ENCODE results near the gene DMTF1. TPM values are rescaled to one million over a fixed set of nuclear protein-coding genes. Genes with fewer than 3 reads are reported as not detected.

The DMTF1 gene
- total and polyA plus RNA-seq, 9 of the 15 experiments (the other 6 are each of a cell fraction or from before 2014, with no cell fraction given): 25.7 to 208 (median 74.7) TPM

- no peak for TF ChIP-seq POLR2H (tag; IDR thresholded peaks at IDR 0.05; ENCODE audit: low read depth)
- TF ChIP-seq HNRNPLL (IDR thresholded peaks at IDR 0.05; ENCODE audit: low read depth, low read length, poor library complexity, severe bottlenecking): no peak
- no peak; the same call in 1 of the 2 replicates for TF ChIP-seq DIDO1 (tag; IDR thresholded peaks at IDR 0.05; ENCODE audit: low read depth)
- TF ChIP-seq, protein P1, sequence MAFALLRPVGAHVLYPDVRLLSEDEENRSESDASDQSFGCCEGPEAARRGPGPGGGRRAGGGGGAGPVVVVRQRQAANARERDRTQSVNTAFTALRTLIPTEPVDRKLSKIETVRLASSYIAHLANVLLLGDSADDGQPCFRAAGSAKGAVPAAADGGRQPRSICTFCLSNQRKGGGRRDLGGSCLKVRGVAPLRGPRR (CRISPR knock-in tag; IDR thresholded peaks at IDR 0.05): no peak
- TF ChIP-seq LARP7 (IDR thresholded peaks at IDR 0.05): no peak
- TF ChIP-seq ZNF785 (CRISPR knock-in tag; IDR thresholded peaks at IDR 0.05): no peak
- TF ChIP-seq SRSF1 (IDR thresholded peaks at IDR 0.05; ENCODE audit: low read depth, low read length): no peak
- TF ChIP-seq ZNF584 (CRISPR knock-in tag; IDR thresholded peaks at IDR 0.05; ENCODE audit: low read depth): no peak
- peak; percentile 49; the same call in 1 of the 2 replicates for TF ChIP-seq ZBTB2 (IDR thresholded peaks at IDR 0.05)
- TF ChIP-seq DEAF1 (CRISPR knock-in tag; IDR thresholded peaks at IDR 0.05): no peak
- no peak for TF ChIP-seq ZNF23 (CRISPR knock-in tag; IDR thresholded peaks at IDR 0.05)
- TF ChIP-seq ZNF274 (IDR thresholded peaks at IDR 0.05; ENCODE audit: borderline replicate concordance, low read depth, low read length): no peak
- peak; percentile 100 for TF ChIP-seq FOSL1 (tag; conservative IDR thresholded peaks at IDR 0.05)
- TF ChIP-seq SMAD2 (IDR thresholded peaks at IDR 0.05; ENCODE audit: low read depth, low read length): no peak
- peak; percentile 99 for TF ChIP-seq DPF2 (IDR thresholded peaks at IDR 0.05)
- TF ChIP-seq, protein P2, sequence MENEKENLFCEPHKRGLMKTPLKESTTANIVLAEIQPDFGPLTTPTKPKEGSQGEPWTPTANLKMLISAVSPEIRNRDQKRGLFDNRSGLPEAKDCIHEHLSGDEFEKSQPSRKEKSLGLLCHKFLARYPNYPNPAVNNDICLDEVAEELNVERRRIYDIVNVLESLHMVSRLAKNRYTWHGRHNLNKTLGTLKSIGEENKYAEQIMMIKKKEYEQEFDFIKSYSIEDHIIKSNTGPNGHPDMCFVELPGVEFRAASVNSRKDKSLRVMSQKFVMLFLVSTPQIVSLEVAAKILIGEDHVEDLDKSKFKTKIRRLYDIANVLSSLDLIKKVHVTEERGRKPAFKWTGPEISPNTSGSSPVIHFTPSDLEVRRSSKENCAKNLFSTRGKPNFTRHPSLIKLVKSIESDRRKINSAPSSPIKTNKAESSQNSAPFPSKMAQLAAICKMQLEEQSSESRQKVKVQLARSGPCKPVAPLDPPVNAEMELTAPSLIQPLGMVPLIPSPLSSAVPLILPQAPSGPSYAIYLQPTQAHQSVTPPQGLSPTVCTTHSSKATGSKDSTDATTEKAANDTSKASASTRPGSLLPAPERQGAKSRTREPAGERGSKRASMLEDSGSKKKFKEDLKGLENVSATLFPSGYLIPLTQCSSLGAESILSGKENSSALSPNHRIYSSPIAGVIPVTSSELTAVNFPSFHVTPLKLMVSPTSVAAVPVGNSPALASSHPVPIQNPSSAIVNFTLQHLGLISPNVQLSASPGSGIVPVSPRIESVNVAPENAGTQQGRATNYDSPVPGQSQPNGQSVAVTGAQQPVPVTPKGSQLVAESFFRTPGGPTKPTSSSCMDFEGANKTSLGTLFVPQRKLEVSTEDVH (IDR thresholded peaks at IDR 0.05; ENCODE audit: low read depth, partially characterized antibody): no peak
- TF ChIP-seq, protein P3, sequence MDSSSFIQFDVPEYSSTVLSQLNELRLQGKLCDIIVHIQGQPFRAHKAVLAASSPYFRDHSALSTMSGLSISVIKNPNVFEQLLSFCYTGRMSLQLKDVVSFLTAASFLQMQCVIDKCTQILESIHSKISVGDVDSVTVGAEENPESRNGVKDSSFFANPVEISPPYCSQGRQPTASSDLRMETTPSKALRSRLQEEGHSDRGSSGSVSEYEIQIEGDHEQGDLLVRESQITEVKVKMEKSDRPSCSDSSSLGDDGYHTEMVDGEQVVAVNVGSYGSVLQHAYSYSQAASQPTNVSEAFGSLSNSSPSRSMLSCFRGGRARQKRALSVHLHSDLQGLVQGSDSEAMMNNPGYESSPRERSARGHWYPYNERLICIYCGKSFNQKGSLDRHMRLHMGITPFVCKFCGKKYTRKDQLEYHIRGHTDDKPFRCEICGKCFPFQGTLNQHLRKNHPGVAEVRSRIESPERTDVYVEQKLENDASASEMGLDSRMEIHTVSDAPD (CRISPR knock-in tag; IDR thresholded peaks at IDR 0.05): no peak
- TF ChIP-seq RHOXF2B (CRISPR knock-in tag; conservative IDR thresholded peaks at IDR 0.05): no peak
- TF ChIP-seq ZNF354B (CRISPR knock-in tag; IDR thresholded peaks at IDR 0.05): no peak
- peak in 1 of 2 experiments; percentile 92; a peak in 2 of 4 replicates for TF ChIP-seq HDAC1 (IDR thresholded peaks at IDR 0.05)
- TF ChIP-seq, protein P4, sequence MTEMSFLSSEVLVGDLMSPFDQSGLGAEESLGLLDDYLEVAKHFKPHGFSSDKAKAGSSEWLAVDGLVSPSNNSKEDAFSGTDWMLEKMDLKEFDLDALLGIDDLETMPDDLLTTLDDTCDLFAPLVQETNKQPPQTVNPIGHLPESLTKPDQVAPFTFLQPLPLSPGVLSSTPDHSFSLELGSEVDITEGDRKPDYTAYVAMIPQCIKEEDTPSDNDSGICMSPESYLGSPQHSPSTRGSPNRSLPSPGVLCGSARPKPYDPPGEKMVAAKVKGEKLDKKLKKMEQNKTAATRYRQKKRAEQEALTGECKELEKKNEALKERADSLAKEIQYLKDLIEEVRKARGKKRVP (CRISPR knock-in tag; IDR thresholded peaks at IDR 0.05): no peak
- no peak for TF ChIP-seq PURB (CRISPR knock-in tag; IDR thresholded peaks at IDR 0.05; ENCODE audit: low read depth)
Measured at GRCh38 chr7:87110778-87111177, 41.5 kb upstream of the DMTF1 start (continued).

Measured in K562 (cell line).